K562 (cell line): Measurements from ENCODE around the gene USP48. TPM values are rescaled to one million over a fixed set of nuclear protein-coding genes. Genes with fewer than 3 reads are reported as not detected.
A peak's percentile ranks its signal among the peaks of the same experiment; 100 is the strongest.

Source experiments
- ATAC-seq: fragments of 200-7000 bp; cut with Tn5 transposase; 3 replicates; pipeline ENCODE4 v1.9.1; 2020; ENCODE audit warnings: moderate library complexity
- BruUV-seq: library from RNA; stranded (reverse); fragments of 400-500 nt; replicated peaks from 2 replicates; lab custom pipeline; 2021; lab: Mats Ljungman, UMichigan
- CTCF ChIA-PET: fragments of 300-600 bp; formaldehyde crosslinking; extraction: SDS; loops from one replicate; lab custom pipeline; 2021; ENCODE audit warnings: low intra/inter-chr PET ratio; lab: Yijun Ruan, JAX
- POLR2A ChIA-PET: fragments of 300-600, 350-650 bp; sonication (Branson Sonifier 250); formaldehyde crosslinking; extraction: SDS; loops from one replicate; lab custom pipeline; 2021; ENCODE audit warnings: antibody characterized with exemption, inconsistent platforms; lab: Yijun Ruan, JAX
- DNase-seq, 4 experiments: peaks; one replicate each; pipeline versions ENCODE4 v3.0.0 to v3.0.0-alpha.2; 2011 to 2018; ENCODE audit warnings: low spot score in 3 of 4, mixed read lengths in 3 of 4; ENCODE audit errors: extremely low read depth in 1 of 4
- FAIRE-seq: peaks from 2 replicates; lab custom pipeline; 2011; peaks lifted over from hg19 to GRCh38; lab: Jason Lieb, UNC
- H2AFZ ChIP-seq: 2 replicates; pipeline ENCODE4 v1.6.0; 2011; ENCODE audit warnings: low read depth, low read length, control low read depth, inconsistent platforms
- H3K27ac ChIP-seq: fragments of 200-600 bp; 3 replicates; pipeline ENCODE4 v1.8.0; 2011; ENCODE audit warnings: low read depth, mild to moderate bottlenecking, control low read depth, inconsistent platforms, low read length, moderate library complexity, mixed read lengths; ENCODE audit errors: extremely low read depth
- H3K27me3 ChIP-seq, 2 experiments: fragments of 300-600 bp in 1 of 2; 2 replicates in 1 of 2; 3 replicates in 1 of 2; pipeline versions ENCODE4 v1.6.0 to v1.8.0; 2011; ENCODE audit warnings: inconsistent platforms in 2 of 2, low read length in 2 of 2, mild to moderate bottlenecking in 1 of 2, mixed read lengths in 1 of 2, moderate library complexity in 1 of 2; ENCODE audit not compliant: control insufficient read depth in 2 of 2, insufficient read depth in 2 of 2
- H3K36me3 ChIP-seq: fragments of 300-600 bp; 3 replicates; pipeline ENCODE4 v1.8.0; 2011; ENCODE audit warnings: mild to moderate bottlenecking, low read length, inconsistent platforms; ENCODE audit not compliant: control insufficient read depth, insufficient read depth
- H3K4me1 ChIP-seq, 2 experiments: fragments of 200-600 bp in 1 of 2; replicated peaks in 1 of 2; 2 replicates in 1 of 2; 3 replicates in 1 of 2; pipeline versions ENCODE4 v1.5.1 to v1.8.0; 2011; ENCODE audit warnings: inconsistent platforms in 2 of 2, low read length in 2 of 2, mild to moderate bottlenecking in 1 of 2, mixed read lengths in 1 of 2, moderate library complexity in 1 of 2; ENCODE audit not compliant: control insufficient read depth in 2 of 2, insufficient read depth in 2 of 2
- H3K4me2 ChIP-seq: 2 replicates; pipeline ENCODE4 v1.6.1; 2011; ENCODE audit warnings: low read length, control low read depth, inconsistent platforms, mixed read lengths; ENCODE audit not compliant: insufficient read depth
- H3K4me3 ChIP-seq: fragments of 200-600 bp; sonication (generic), shearing (Covaris generic); 2 replicates; pipeline ENCODE4 v1.5.1; 2016; ENCODE audit warnings: control low read depth, inconsistent platforms
- H3K79me2 ChIP-seq: fragments of 200-600 bp; 3 replicates; pipeline ENCODE4 v1.8.0; 2011; ENCODE audit warnings: low read length, inconsistent platforms; ENCODE audit not compliant: control insufficient read depth, insufficient read depth
- H3K9ac ChIP-seq, 2 experiments: 2 replicates each; pipeline versions ENCODE4 v1.6.0 to v1.6.1; 2011; ENCODE audit warnings: low read depth in 2 of 2, low read length in 2 of 2, control low read depth in 1 of 2, inconsistent platforms in 1 of 2, mild to moderate bottlenecking in 1 of 2, mixed read lengths in 1 of 2; ENCODE audit not compliant: insufficient read depth in 1 of 2
- H3K9me1 ChIP-seq: one replicate; pipeline ENCODE4 v1.6.0; 2011; ENCODE audit warnings: inconsistent platforms, mild to moderate bottlenecking, low read length, moderate library complexity; ENCODE audit not compliant: control insufficient read depth, insufficient read depth
- H3K9me3 ChIP-seq: replicated peaks from 2 replicates; pipeline ENCODE4 v1.5.1; 2011; ENCODE audit warnings: low read depth, low read length, inconsistent platforms; ENCODE audit not compliant: control insufficient read depth, insufficient read depth
- H4K20me1 ChIP-seq: replicated peaks from 2 replicates; pipeline ENCODE4 v1.6.1; 2011; ENCODE audit warnings: low read length, inconsistent platforms, mixed read lengths; ENCODE audit not compliant: control insufficient read depth, insufficient read depth
- ADNP ChIP-seq: fragments of 200-800 bp; sonication (Bioruptor generic); IDR thresholded peaks from 2 replicates; pipeline ENCODE4 v1.6.1; 2016; ENCODE audit warnings: missing genetic modification characterization, missing compliant biosample characterization
- BCOR ChIP-seq: fragments of 450-650 bp; IDR thresholded peaks from 2 replicates; pipeline ENCODE4 v1.6.1; 2016
- CBFA2T2 ChIP-seq: fragments of 450-650 bp; conservative IDR thresholded peaks from 2 replicates; pipeline ENCODE4 v1.6.1; 2017; ENCODE audit warnings: mild to moderate bottlenecking
- CBFA2T3 ChIP-seq: fragments of 450-650 bp; IDR thresholded peaks from 2 replicates; pipeline ENCODE4 v1.6.1; 2017
- HDAC2 ChIP-seq: fragments of 450-650 bp; IDR thresholded peaks from 2 replicates; pipeline ENCODE4 v1.6.1; 2016; ENCODE audit warnings: mild to moderate bottlenecking
- HLTF ChIP-seq: fragments of 450-650 bp; IDR thresholded peaks from 2 replicates; pipeline ENCODE4 v1.6.1; 2016
- HNRNPH1 ChIP-seq: fragments of 200-400 bp; formaldehyde crosslinking; optimal IDR thresholded peaks from 2 replicates; pipeline ENCODE3; 2017; ENCODE audit warnings: low read depth, mild to moderate bottlenecking, low read length, moderate library complexity
- KDM1A ChIP-seq, 2 experiments: fragments of 450-650 bp; IDR thresholded peaks; 2 replicates each; pipeline ENCODE4 v1.6.1; 2016; ENCODE audit warnings: mild to moderate bottlenecking in 2 of 2
- KDM4B ChIP-seq, 2 experiments: fragments of 450-650 bp in 1 of 2; sonication (generic) in 1 of 2; IDR thresholded peaks; 2 replicates each; pipeline ENCODE4 v1.6.1; 2016 to 2017; ENCODE audit warnings: borderline replicate concordance in 2 of 2, antibody characterized with exemption in 1 of 2, low read depth in 1 of 2, mild to moderate bottlenecking in 1 of 2
- MCM7 ChIP-seq, 2 experiments: fragments of 450-650 bp; IDR thresholded peaks; 2 replicates each; pipeline ENCODE4 v1.6.1; 2016 to 2018
- RBM25 ChIP-seq: fragments of 200-400 bp; formaldehyde crosslinking; IDR thresholded peaks from 2 replicates; pipeline ENCODE4 v1.6.1; 2018; ENCODE audit warnings: low read length, low read depth, moderate library complexity; ENCODE audit not compliant: severe bottlenecking
- RCOR1 ChIP-seq, 2 experiments: IDR thresholded peaks; 2 replicates each; pipeline ENCODE4 v1.6.1; 2012; ENCODE audit warnings: low read depth in 2 of 2, low read length in 2 of 2, borderline replicate concordance in 1 of 2, improper control_type of control experiment in 1 of 2
- SETDB1 ChIP-seq: IDR thresholded peaks from one replicate; pipeline ENCODE4 v1.6.1; 2012; ENCODE audit warnings: low read length, control low read depth, inconsistent platforms
- SMARCA5 ChIP-seq: fragments of 450-650 bp; IDR thresholded peaks from 2 replicates; pipeline ENCODE4 v1.6.1; 2016
- TEAD4 ChIP-seq, 2 experiments: sonication (generic) in 1 of 2; formaldehyde crosslinking in 1 of 2; IDR thresholded peaks; 2 replicates each; pipeline versions ENCODE4 v1.6.1 to v1.8.0; 2012 to 2022; ENCODE audit warnings: borderline replicate concordance in 1 of 2, inconsistent platforms in 1 of 2, low read length in 1 of 2, mild to moderate bottlenecking in 1 of 2, missing genetic modification reagents in 1 of 2
- YY1 ChIP-seq, 3 experiments: IDR thresholded peaks; 2 replicates each; pipeline ENCODE4 v1.6.1; 2011; ENCODE audit warnings: low read length in 2 of 3, mild to moderate bottlenecking in 2 of 3, moderate library complexity in 2 of 3, borderline replicate concordance in 1 of 3, control low read depth in 1 of 3, low read depth in 1 of 3; ENCODE audit not compliant: insufficient read depth in 3 of 3, insufficient replicate concordance in 2 of 3, control insufficient read depth in 1 of 3, insufficient read length in 1 of 3; ENCODE audit errors: extremely low read depth in 1 of 3
- WGBS: fragments of 100-300 bp; shearing (Covaris generic); methylation state at CpG from one replicate; pipeline ENCODE4 v1.1.6; 2016; ENCODE audit warnings: low coverage, mixed read lengths; ENCODE audit not compliant: insufficient coverage; ENCODE audit errors: missing lambda C conversion rate; 5-methylcytosine and 5-hydroxymethylcytosine counted together
- in situ Hi-C: fragments of 300-500 bp; cut with MboI; formaldehyde crosslinking; loops from 4 replicates; pipeline ENCODE4 v1.15.0; 2018; ENCODE audit warnings: inconsistent platforms, mixed read lengths
- intact Hi-C: fragments of 100-400 bp; cut with micrococcal nuclease; formaldehyde crosslinking; loops from 2 replicates; pipeline ENCODE4 v1.14.2; 2022
- polyA plus RNA-seq, 8 experiments: library from polyadenylated mRNA; depleted of rRNA in 4 of 8; stranded (reverse) in 5 of 8; unstranded in 3 of 8; fragments of >200 nt; fragmentation: Nextera tagmentation in 2 of 8; fragmentation: Illumina TruSeq in 1 of 8; extraction: Ambion mirVana in 2 of 8; extraction: Trizol in 1 of 8; gene quantifications; 2 replicates each; pipeline versions ENCODE4 v1.2.1 to v1.2.3, GENCODE V29; 2011 to 2014; ENCODE audit warnings: inconsistent platforms in 1 of 8, missing spikeins in 1 of 8
- total RNA-seq, 7 experiments: library from RNA; depleted of rRNA in 6 of 7; stranded (reverse); fragments of >200 nt in 6 of 7; fragmentation: Illumina TruSeq in 2 of 7; extraction: Trizol in 2 of 7; gene quantifications; 2 replicates each; pipeline versions ENCODE4 v1.2.1 to v1.2.3, GENCODE V29; 2011 to 2021; ENCODE audit warnings: low replicate concordance in 1 of 7
- TF ChIP-seq, protein P1 (sequence below): fragments of 450-650 bp; formaldehyde crosslinking; IDR thresholded peaks from 2 replicates; pipeline ENCODE4 v1.4.0; 2022; ENCODE audit warnings: missing genetic modification characterization
- TF ChIP-seq, protein P2 (sequence below): sonication (generic); formaldehyde crosslinking; IDR thresholded peaks from 2 replicates; pipeline ENCODE4 v1.8.0; 2022; ENCODE audit warnings: missing genetic modification reagents, mild to moderate bottlenecking, borderline replicate concordance

Gene USP48
- total and polyA plus RNA-seq, 9 of the 15 experiments (the other 6 are each of a cell fraction or from before 2014, with no cell fraction given), result 23.3 to 123 (median 106) TPM

DNA sequence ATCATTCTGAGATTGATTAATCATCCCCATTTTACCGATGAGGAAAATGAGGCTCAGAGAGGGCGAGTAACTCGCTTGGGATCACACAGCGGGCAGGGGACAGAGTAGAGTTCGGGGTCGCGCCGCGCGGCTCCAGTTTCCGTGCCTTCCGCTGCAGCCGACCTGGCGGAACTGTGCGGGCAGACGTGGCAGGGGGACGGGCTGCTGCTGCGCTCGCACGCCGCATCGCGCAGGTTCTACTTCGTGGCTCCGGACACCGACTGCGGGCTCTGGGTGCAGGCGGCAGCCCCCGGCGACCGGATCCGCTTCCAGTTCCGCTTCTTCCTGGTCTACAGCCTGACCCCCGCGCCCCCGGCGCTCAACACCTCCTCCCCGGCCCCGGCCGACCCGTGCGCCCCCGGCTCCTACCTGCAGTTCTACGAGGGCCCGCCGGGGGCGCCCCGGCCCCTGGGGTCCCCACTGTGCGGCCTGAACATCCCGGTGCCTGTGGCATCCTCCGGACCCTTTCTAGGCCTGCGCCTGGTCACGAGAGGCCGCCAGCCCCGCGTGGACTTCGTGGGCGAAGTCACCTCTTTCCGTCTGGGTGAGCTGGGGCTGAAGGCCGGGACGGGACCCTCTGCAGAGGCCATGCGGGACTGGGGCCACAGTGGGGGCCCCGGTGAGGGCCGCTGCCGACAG lies 31.4 kb upstream of the USP48 start (continued):
- no peak for TF ChIP-seq TEAD4 (IDR thresholded peaks at IDR 0.05; ENCODE audit: low read length)
- peak; percentile 58; the same call in 1 of the 2 replicates for TF ChIP-seq TEAD4 (CRISPR knock-in tag; IDR thresholded peaks at IDR 0.05; ENCODE audit: borderline replicate concordance)
- no peak for TF ChIP-seq KDM4B (IDR thresholded peaks at IDR 0.05; ENCODE audit: borderline replicate concordance in 2 of 2, low read depth in 1 of 2)

GRCh38 chr1:21813542-21813941 lies 30.6 kb upstream of the USP48 start:
- FAIRE-seq (no peak), DNase-seq (peak in 1 of 4 experiments; percentile 14), ATAC-seq (no peak)
- no peak overlapping the region for H3K4me2 ChIP-seq
- intact Hi-C loops (no loop called here), in situ Hi-C loops (no loop called here)
- peaks cover 4 to 13% of the 10 kb centered on the region in 2 experiments for H3K4me1 ChIP-seq
- H3K27ac ChIP-seq, result no peak overlapping the region
- H3K9me1 ChIP-seq, result no peaks in the 10 kb centered on the region
- no peak overlapping the region for H3K4me3 ChIP-seq
- H4K20me1 ChIP-seq, result no peaks in the 10 kb centered on the region
- no peak overlapping the region for H3K9ac ChIP-seq
- H3K27me3 ChIP-seq, result no peaks in the 10 kb centered on the region
- ChIA-PET POLR2A (interaction anchor here (0.6 to 1.0 kb wide), 2 partner anchors 29 to 369 kb away, joined by 3 read pairs; no protein-coding TSS in a partner anchor), CTCF (no interaction called here)
- H3K36me3 ChIP-seq, result no peaks in the 10 kb centered on the region
- H3K79me2 ChIP-seq, result no peaks in the 10 kb centered on the region
- no peak overlapping the region for H2AFZ ChIP-seq
- 28% methylated on average over 2 of the region's 3 CpGs for WGBS
- H3K9me3 ChIP-seq, result no peaks in the 10 kb centered on the region
- no TSS peak for BruUV-seq
- TF ChIP-seq SETDB1 (no peak), RBM25 (peak; percentile 98), KDM1A (IDR thresholded peaks at IDR 0.05) (peak; percentile 70 to 78), HLTF (peak; percentile 96), RCOR1 (IDR thresholded peaks at IDR 0.05; ENCODE audit: borderline replicate concordance in 1 of 2, low read depth in 2 of 2, low read length in 2 of 2) (no peak; a peak in 1 of 4 replicates), MCM7 (IDR thresholded peaks at IDR 0.05) (no peak), BCOR (peak; percentile 62; the same call in 1 of the 2 replicates), CBFA2T3 (peak; percentile 68), SMARCA5 (peak; percentile 91), HNRNPH1 (no peak), YY1 (IDR thresholded peaks at IDR 0.05; ENCODE audit: borderline replicate concordance in 1 of 3, control insufficient read depth in 1 of 3, extremely low read depth in 1 of 3, insufficient read depth in 3 of 3, insufficient read length in 1 of 3, insufficient replicate concordance in 2 of 3, low read depth in 1 of 3, low read length in 2 of 3) (peak in 2 of 3 experiments; percentile 23 to 65), HDAC2 (peak; percentile 13; the same call in 1 of the 2 replicates), CBFA2T2 (peak; percentile 29), ADNP (tag) (peak; percentile 60; the same call in 1 of the 2 replicates)
- TF ChIP-seq, protein P1, sequence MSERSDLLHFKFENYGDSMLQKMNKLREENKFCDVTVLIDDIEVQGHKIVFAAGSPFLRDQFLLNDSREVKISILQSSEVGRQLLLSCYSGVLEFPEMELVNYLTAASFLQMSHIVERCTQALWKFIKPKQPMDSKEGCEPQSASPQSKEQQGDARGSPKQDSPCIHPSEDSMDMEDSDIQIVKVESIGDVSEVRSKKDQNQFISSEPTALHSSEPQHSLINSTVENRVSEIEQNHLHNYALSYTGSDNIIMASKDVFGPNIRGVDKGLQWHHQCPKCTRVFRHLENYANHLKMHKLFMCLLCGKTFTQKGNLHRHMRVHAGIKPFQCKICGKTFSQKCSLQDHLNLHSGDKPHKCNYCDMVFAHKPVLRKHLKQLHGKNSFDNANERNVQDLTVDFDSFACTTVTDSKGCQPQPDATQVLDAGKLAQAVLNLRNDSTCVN (CRISPR knock-in tag), result no peak
- TF ChIP-seq, protein P2, sequence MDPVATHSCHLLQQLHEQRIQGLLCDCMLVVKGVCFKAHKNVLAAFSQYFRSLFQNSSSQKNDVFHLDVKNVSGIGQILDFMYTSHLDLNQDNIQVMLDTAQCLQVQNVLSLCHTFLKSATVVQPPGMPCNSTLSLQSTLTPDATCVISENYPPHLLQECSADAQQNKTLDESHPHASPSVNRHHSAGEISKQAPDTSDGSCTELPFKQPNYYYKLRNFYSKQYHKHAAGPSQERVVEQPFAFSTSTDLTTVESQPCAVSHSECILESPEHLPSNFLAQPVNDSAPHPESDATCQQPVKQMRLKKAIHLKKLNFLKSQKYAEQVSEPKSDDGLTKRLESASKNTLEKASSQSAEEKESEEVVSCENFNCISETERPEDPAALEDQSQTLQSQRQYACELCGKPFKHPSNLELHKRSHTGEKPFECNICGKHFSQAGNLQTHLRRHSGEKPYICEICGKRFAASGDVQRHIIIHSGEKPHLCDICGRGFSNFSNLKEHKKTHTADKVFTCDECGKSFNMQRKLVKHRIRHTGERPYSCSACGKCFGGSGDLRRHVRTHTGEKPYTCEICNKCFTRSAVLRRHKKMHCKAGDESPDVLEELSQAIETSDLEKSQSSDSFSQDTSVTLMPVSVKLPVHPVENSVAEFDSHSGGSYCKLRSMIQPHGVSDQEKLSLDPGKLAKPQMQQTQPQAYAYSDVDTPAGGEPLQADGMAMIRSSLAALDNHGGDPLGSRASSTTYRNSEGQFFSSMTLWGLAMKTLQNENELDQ (CRISPR knock-in tag), result no peak
